MCF 10A (cell line): ENCODE data around the gene SMG6. TPM values are rescaled to one million over a fixed set of nuclear protein-coding genes. Genes with fewer than 3 reads are reported as not detected.

Experiments used
- BruUV-seq: library from RNA; stranded (reverse); fragments of 400-500 nt; replicated peaks from 2 replicates; lab custom pipeline; 2021; lab: Mats Ljungman, UMichigan
- CTCF ChIA-PET: fragments of 300-600 bp; sonication (Branson Sonifier 250); formaldehyde crosslinking; extraction: SDS; loops from one replicate; lab custom pipeline; 2021; ENCODE audit warnings: antibody characterized with exemption, inconsistent platforms; lab: Yijun Ruan, JAX
- POLR2A ChIA-PET: fragments of 300-600, 350-650 bp; sonication (Branson Sonifier 250); formaldehyde crosslinking; extraction: SDS; loops from one replicate; lab custom pipeline; 2020; ENCODE audit warnings: antibody characterized with exemption, inconsistent platforms; lab: Yijun Ruan, JAX
- DNase-seq: peaks from one replicate; pipeline ENCODE4 v3.0.0-alpha.2; 2018; ENCODE audit not compliant: unreplicated experiment
- H3K27ac Mint-ChIP-seq: one replicate; pipeline ENCODE4 v1.8.0; 2022; ENCODE audit warnings: mild to moderate bottlenecking, low read depth, mixed read lengths; ENCODE audit not compliant: unreplicated experiment
- H3K27me3 Mint-ChIP-seq: one replicate; pipeline ENCODE4 v1.8.0; 2022; ENCODE audit warnings: mixed read lengths; ENCODE audit not compliant: insufficient read depth, unreplicated experiment
- H3K36me3 Mint-ChIP-seq: one replicate; pipeline ENCODE4 v1.8.0; 2022; ENCODE audit warnings: mild to moderate bottlenecking, moderate library complexity, mixed read lengths; ENCODE audit not compliant: insufficient read depth, unreplicated experiment
- H3K4me1 Mint-ChIP-seq: one replicate; pipeline ENCODE4 v1.8.0; 2022; ENCODE audit warnings: mixed read lengths; ENCODE audit not compliant: insufficient read depth, unreplicated experiment
- H3K4me3 Mint-ChIP-seq: one replicate; pipeline ENCODE4 v1.8.0; 2022; ENCODE audit warnings: mild to moderate bottlenecking, moderate library complexity, mixed read lengths; ENCODE audit not compliant: unreplicated experiment
- H3K9me3 Mint-ChIP-seq: one replicate; pipeline ENCODE4 v1.8.0; 2022; ENCODE audit warnings: mixed read lengths; ENCODE audit not compliant: unreplicated experiment
- CTCF ChIP-seq: fragments of 200-600 bp; IDR thresholded peaks from one replicate; pipeline ENCODE4 v1.8.0; 2022; ENCODE audit warnings: antibody characterized with exemption, mild to moderate bottlenecking; ENCODE audit not compliant: unreplicated experiment
- intact Hi-C: fragments of 100-400 bp; cut with micrococcal nuclease; formaldehyde crosslinking; loops from 2 replicates; pipeline ENCODE4 v1.14.1; 2022
- total RNA-seq: library from RNA; stranded (reverse); gene quantifications from 2 replicates; pipeline ENCODE4 v1.2.3, GENCODE V29; 2022

Gene SMG6
- total RNA-seq, 1 experiment from 2014 or later, result 17.0 TPM

GRCh38 chr17:2071455-2072281 lies 231.9 kb downstream of the SMG6 start:
- Mint-ChIP-seq H3K9me3 (no peaks in the 10 kb centered on the region), H3K27me3 (no peaks in the 10 kb centered on the region), H3K4me3 (no peak overlapping the region), H3K27ac (no peak overlapping the region), H3K36me3 (peaks cover 24% of the 10 kb centered on the region), H3K4me1 (peaks cover 14% of the 10 kb centered on the region)
- TF ChIP-seq CTCF, result no peak
- BruUV-seq, result no TSS peak
- POLR2A ChIA-PET, result interaction anchor here (0.9 to 1.0 kb wide), 2 partner anchors 142 to 173 kb away, joined by 3 to 5 read pairs; no protein-coding TSS in a partner anchor
- DNase-seq, result no peak
- intact Hi-C loops, result no loop called here
- CTCF ChIA-PET, result no interaction called here

GRCh38 chr17:2071024-2071385 lies 232.6 kb downstream of the SMG6 start:
- H3K9me3 Mint-ChIP-seq, result no peaks in the 10 kb centered on the region
- H3K27me3 Mint-ChIP-seq, result no peaks in the 10 kb centered on the region
- CTCF ChIA-PET, result no interaction called here
- DNase-seq, result no peak
- H3K4me1 Mint-ChIP-seq, result peaks cover 7% of the 10 kb centered on the region
- no peak overlapping the region for H3K4me3 Mint-ChIP-seq
- peaks cover 18% of the 10 kb centered on the region for H3K36me3 Mint-ChIP-seq
- TF ChIP-seq CTCF, result no peak
- POLR2A ChIA-PET, result interaction anchor here (0.9 kb wide), 1 partner anchor 174 kb away, joined by 5 read pairs; no protein-coding TSS in a partner anchor
- no TSS peak for BruUV-seq
- no peak overlapping the region for H3K27ac Mint-ChIP-seq
- intact Hi-C loops, result no loop called here

GRCh38 chr17:2070241-2071023 lies 233.2 kb downstream of the SMG6 start:
- Mint-ChIP-seq H3K9me3 (no peaks in the 10 kb centered on the region), H3K4me1 (peaks cover 2% of the 10 kb centered on the region), H3K4me3 (no peak overlapping the region), H3K27me3 (no peaks in the 10 kb centered on the region), H3K36me3 (peaks cover 18% of the 10 kb centered on the region), H3K27ac (no peak overlapping the region)
- BruUV-seq, result no TSS peak
- TF ChIP-seq CTCF, result no peak
- ChIA-PET CTCF (no interaction called here), POLR2A (interaction anchor here (0.9 kb wide), 1 partner anchor 175 kb away, joined by 5 read pairs; no protein-coding TSS in a partner anchor)
- intact Hi-C loops, result no loop called here
- DNase-seq, result no peak

- no peaks in the 10 kb centered on the region for H3K9me3 Mint-ChIP-seq
- H3K27ac Mint-ChIP-seq, result no peak overlapping the region
- H3K4me1 Mint-ChIP-seq, result no peaks in the 10 kb centered on the region
- no peak for TF ChIP-seq CTCF
- ChIA-PET POLR2A (interaction anchor here (0.6 kb wide), 1 partner anchor 72 kb away, joined by 4 read pairs; no protein-coding TSS in a partner anchor), CTCF (interaction anchor here (0.6 to 1.8 kb wide), 4 partner anchors 13 to 177 kb away, joined by 3 to 6 read pairs (median 4); partner anchors contain the start of gene HIC1)
- H3K36me3 Mint-ChIP-seq, result peaks cover 18% of the 10 kb centered on the region
- no TSS peak for BruUV-seq
- intact Hi-C loops, result no loop called here
- H3K27me3 Mint-ChIP-seq, result no peaks in the 10 kb centered on the region
- H3K4me3 Mint-ChIP-seq, result no peak overlapping the region
- no peak for DNase-seq
Observed at GRCh38 chr17:2068519-2069051, 235.0 kb downstream of the SMG6 start.
